Ishikawa (cell line): ENCODE data around the gene LAMC3.

Experiments used
- CEBPB ChIP-seq: IDR thresholded peaks from 2 replicates; pipeline ENCODE4 v1.6.1; 2012
- CREB1 ChIP-seq: IDR thresholded peaks from 2 replicates; pipeline ENCODE4 v1.6.1; 2012; ENCODE audit warnings: low read depth
- EGR1 ChIP-seq: IDR thresholded peaks from 2 replicates; pipeline ENCODE4 v1.6.1; 2012
- EP300 ChIP-seq: IDR thresholded peaks from 2 replicates; pipeline ENCODE4 v1.6.1; 2012; ENCODE audit warnings: borderline replicate concordance
- MAX ChIP-seq: IDR thresholded peaks from 2 replicates; pipeline ENCODE4 v1.6.1; 2012
- NFIC ChIP-seq: IDR thresholded peaks from 2 replicates; pipeline ENCODE4 v1.6.1; 2012
- RAD21 ChIP-seq: IDR thresholded peaks from 2 replicates; pipeline ENCODE4 v1.6.1; 2012; ENCODE audit warnings: low read depth
- REST ChIP-seq: IDR thresholded peaks from 2 replicates; pipeline ENCODE4 v1.6.1; 2012; ENCODE audit warnings: low read depth, mild to moderate bottlenecking
- TAF1 ChIP-seq: IDR thresholded peaks from 2 replicates; pipeline ENCODE4 v1.6.1; 2012; ENCODE audit warnings: low read depth, mild to moderate bottlenecking
- TCF12 ChIP-seq: IDR thresholded peaks from 2 replicates; pipeline ENCODE4 v1.6.1; 2012; ENCODE audit warnings: low read depth
- TEAD4 ChIP-seq: IDR thresholded peaks from 2 replicates; pipeline ENCODE4 v1.6.1; 2012
- YY1 ChIP-seq: IDR thresholded peaks from 2 replicates; pipeline ENCODE4 v1.6.1; 2012; ENCODE audit warnings: low read depth

- no peak for TF ChIP-seq TAF1
- TF ChIP-seq CREB1 = no peak
- no peak for TF ChIP-seq REST
- TF ChIP-seq TEAD4 = no peak
- no peak for TF ChIP-seq MAX
- no peak for TF ChIP-seq CEBPB
- TF ChIP-seq RAD21 = no peak
- TF ChIP-seq TCF12 = no peak
- no peak for TF ChIP-seq EP300
- TF ChIP-seq YY1 = no peak
- no peak for TF ChIP-seq EGR1
- TF ChIP-seq NFIC = no peak
Observed at GRCh38 chr9:131036071-131036470, 27.1 kb downstream of the LAMC3 start.
